B cell (primary cell): Measurements from ENCODE around the gene ZNF804A. TPM values are rescaled to one million over a fixed set of nuclear protein-coding genes. Genes with fewer than 3 reads are reported as not detected.

Source experiments
- ATAC-seq: fragments of 200-7000 bp; cut with Tn5 transposase; one replicate; pipeline ENCODE4 v1.10.0; 2021; ENCODE audit warnings: low read depth, mild to moderate bottlenecking, moderate number of reproducible peaks, moderate library complexity
- CTCF ChIA-PET: fragments of 350-600 bp; sonication (Branson Sonifier 250); formaldehyde crosslinking; loops from one replicate; lab custom pipeline; 2021; ENCODE audit warnings: antibody characterized with exemption, inconsistent platforms; lab: Charles Lee
- POLR2A ChIA-PET: fragments of 350-600 bp; sonication (Branson Sonifier 250); formaldehyde crosslinking; loops from one replicate; lab custom pipeline; 2021; ENCODE audit warnings: antibody characterized with exemption; lab: Charles Lee
- DNase-seq: peaks from one replicate; pipeline ENCODE4 v3.0.0; 2013
- H2AFZ ChIP-seq: 2 replicates; pipeline ENCODE4 v1.6.1; 2012; ENCODE audit warnings: mild to moderate bottlenecking, low read depth, low read length; ENCODE audit not compliant: insufficient read depth, poor library complexity, severe bottlenecking
- H3K27ac ChIP-seq, 2 donors: 1 replicate in 1 of 2; 2 replicates in 1 of 2; pipeline ENCODE4 v1.5.1; 2012 to 2013; ENCODE audit warnings: low read length in 2 of 2, mild to moderate bottlenecking in 2 of 2, moderate library complexity in 1 of 2
- H3K27me3 ChIP-seq, 4 experiments: fragments of 200-600 bp in 1 of 4; sonication (generic) in 1 of 4; replicated peaks in 1 of 4; 1 replicate in 2 of 4; 2 replicates in 2 of 4; pipeline versions ENCODE4 v1.6.1 to v1.7.0; 2013 to 2016; ENCODE audit warnings: low read length in 3 of 4, mild to moderate bottlenecking in 2 of 4, mixed read lengths in 1 of 4, moderate library complexity in 1 of 4; ENCODE audit not compliant: insufficient read depth in 4 of 4, control insufficient read depth in 3 of 4; ENCODE audit errors: control extremely low read depth in 1 of 4
- H3K36me3 ChIP-seq, 2 experiments: replicated peaks in 1 of 2; 1 replicate in 1 of 2; 2 replicates in 1 of 2; pipeline versions ENCODE4 v1.6.1 to v1.7.1; 2013; ENCODE audit warnings: low read length in 1 of 2; ENCODE audit not compliant: insufficient read depth in 2 of 2, control insufficient read depth in 1 of 2; ENCODE audit errors: control extremely low read depth in 1 of 2, extremely low read depth in 1 of 2
- H3K4me1 ChIP-seq, 2 donors: fragments of 200-600 bp in 1 of 2; sonication (generic) in 1 of 2; 1 replicate in 1 of 2; 2 replicates in 1 of 2; pipeline versions ENCODE4 v1.5.1 to v1.6.1; 2013 to 2017; ENCODE audit warnings: low read length in 2 of 2; ENCODE audit not compliant: control insufficient read depth in 2 of 2, insufficient read depth in 2 of 2
- H3K4me2 ChIP-seq: replicated peaks from 2 replicates; pipeline ENCODE3; 2012; ENCODE audit warnings: mild to moderate bottlenecking, low read depth, low read length; ENCODE audit not compliant: poor library complexity, severe bottlenecking
- H3K4me3 ChIP-seq, 5 experiments: fragments of 200-600 bp in 1 of 5; sonication (generic) in 1 of 5; 1 replicate in 3 of 5; 2 replicates in 2 of 5; pipeline versions ENCODE4 v1.5.1 to v1.7.0; 2011 to 2016; ENCODE audit warnings: low read length in 4 of 5, mild to moderate bottlenecking in 4 of 5, low read depth in 2 of 5, control low read depth in 1 of 5, moderate library complexity in 1 of 5; ENCODE audit not compliant: insufficient read depth in 1 of 5; ENCODE audit errors: control extremely low read depth in 1 of 5, extremely low read depth in 1 of 5
- H3K79me2 ChIP-seq: fragments of 200-600 bp; sonication (generic); one replicate; pipeline ENCODE4 v1.6.0; 2016; ENCODE audit warnings: low read length; ENCODE audit not compliant: control insufficient read depth, insufficient read depth
- H3K9ac ChIP-seq: fragments of 200-600 bp; sonication (generic); 2 replicates; pipeline ENCODE4 v1.6.1; 2017; ENCODE audit warnings: mild to moderate bottlenecking, low read length, moderate library complexity
- H3K9me3 ChIP-seq, 3 donors: one replicate each; pipeline versions ENCODE4 v1.6.1 to v1.7.1; 2013; ENCODE audit warnings: low read length in 2 of 3; ENCODE audit not compliant: control insufficient read depth in 2 of 3, insufficient read depth in 1 of 3; ENCODE audit errors: control extremely low read depth in 1 of 3
- H4K20me1 ChIP-seq: 2 replicates; pipeline ENCODE4 v1.6.0; 2012; ENCODE audit warnings: mild to moderate bottlenecking, low read length; ENCODE audit not compliant: insufficient read depth, control insufficient read depth, poor library complexity, severe bottlenecking
- H3K27ac Mint-ChIP-seq: one replicate; pipeline ENCODE4 v1.8.0; 2021; ENCODE audit warnings: mixed read lengths
- H3K27me3 Mint-ChIP-seq: one replicate; pipeline ENCODE4 v1.8.0; 2021; ENCODE audit warnings: mixed read lengths
- H3K4me1 Mint-ChIP-seq: one replicate; pipeline ENCODE4 v1.8.0; 2021; ENCODE audit warnings: mixed read lengths
- H3K4me3 Mint-ChIP-seq: one replicate; pipeline ENCODE4 v1.8.0; 2021; ENCODE audit warnings: mixed read lengths
- H3K9me3 Mint-ChIP-seq: one replicate; pipeline ENCODE4 v1.8.0; 2022; ENCODE audit warnings: mixed read lengths; ENCODE audit not compliant: insufficient read depth
- CTCF ChIP-seq: fragments of 200-600 bp; IDR thresholded peaks from one replicate; pipeline ENCODE4 v1.8.0; 2022; ENCODE audit warnings: antibody characterized with exemption, mild to moderate bottlenecking
- EZH2 ChIP-seq: IDR thresholded peaks from 2 replicates; pipeline ENCODE4 v1.6.1; 2012; ENCODE audit warnings: borderline replicate concordance, low read depth, mild to moderate bottlenecking, moderate library complexity, low read length; ENCODE audit not compliant: insufficient read depth, poor library complexity, severe bottlenecking
- WGBS: methylation state at CpG from one replicate; pipeline ENCODE4 v1.1.5; 2013; ENCODE audit warnings: missing lambda C conversion rate; ENCODE audit not compliant: insufficient coverage; 5-methylcytosine and 5-hydroxymethylcytosine counted together
- intact Hi-C: fragments of 100-400 bp; cut with micrococcal nuclease; formaldehyde crosslinking; loops from one replicate; pipeline ENCODE4 v1.10.0; 2022
- polyA plus RNA-seq: library from polyadenylated mRNA; depleted of rRNA; stranded (reverse); fragments of >200 nt; gene quantifications from 2 replicates; pipeline ENCODE4 v1.2.3, GENCODE V29; 2012
- total RNA-seq, 2 donors: library from RNA; stranded (reverse); fragments of 120-200 nt in 1 of 2; gene quantifications; 1 replicate in 1 of 2; 2 replicates in 1 of 2; pipeline versions ENCODE4 v1.2.3 to v1.2.4, GENCODE V29; 2013 to 2022

ZNF804A gene
- total and polyA plus RNA-seq, 2 donors (not counting 1 experiment from before 2014, with no cell fraction given): 1.2 to 2.4 TPM

DNA sequence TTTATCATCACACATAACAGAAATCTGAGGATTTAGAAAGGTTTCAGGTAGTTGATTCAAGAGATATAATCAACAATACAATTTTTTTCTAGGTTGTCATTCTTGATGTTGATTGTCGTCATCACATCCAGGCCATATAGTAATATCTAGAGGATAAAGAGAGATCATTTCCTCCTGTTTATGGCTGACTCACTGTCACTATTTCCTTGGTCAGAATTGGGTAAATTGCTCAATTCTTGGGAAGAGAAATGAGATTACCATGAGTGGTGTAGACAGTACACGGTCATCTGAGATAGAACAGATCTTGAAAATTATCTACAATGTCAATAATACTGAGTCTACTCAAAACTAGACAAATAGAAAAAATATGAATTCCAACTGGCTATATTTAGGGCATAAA lies 78.8 kb downstream of the ZNF804A start:
- H3K9me3 Mint-ChIP-seq: no peaks in the 10 kb centered on the region
- DNase-seq (no peak), ATAC-seq (no peak)
- H3K27me3 ChIP-seq: no peaks in the 10 kb centered on the region
- no peak overlapping the region for H2AFZ ChIP-seq
- WGBS: no CpG with 5 or more reads among the region's 2 CpGs
- no peak overlapping the region for H3K9ac ChIP-seq
- no peaks in the 10 kb centered on the region for H4K20me1 ChIP-seq
- H3K4me1 Mint-ChIP-seq: no peaks in the 10 kb centered on the region
- peaks cover 0 to 17% (median 0%) of the 10 kb centered on the region in 3 donors for H3K9me3 ChIP-seq
- intact Hi-C loops: no loop called here
- CTCF ChIA-PET: no interaction called here
- no peaks in the 10 kb centered on the region for H3K36me3 ChIP-seq
- H3K4me3 ChIP-seq: no peak overlapping the region
- H3K27me3 Mint-ChIP-seq: no peaks in the 10 kb centered on the region
- no peak overlapping the region for H3K4me2 ChIP-seq
- H3K27ac ChIP-seq: no peak overlapping the region
- no peak for TF ChIP-seq CTCF
- no peak for TF ChIP-seq EZH2
- no peaks in the 10 kb centered on the region for H3K79me2 ChIP-seq
- no peak overlapping the region for H3K4me3 Mint-ChIP-seq
- POLR2A ChIA-PET: no interaction called here
- no peak overlapping the region for H3K27ac Mint-ChIP-seq
- no peaks in the 10 kb centered on the region for H3K4me1 ChIP-seq

- TF ChIP-seq EZH2 (no peak), CTCF (no peak)
- Mint-ChIP-seq H3K4me3 (no peak overlapping the region), H3K4me1 (no peaks in the 10 kb centered on the region), H3K27me3 (no peaks in the 10 kb centered on the region), H3K27ac (no peak overlapping the region), H3K9me3 (no peaks in the 10 kb centered on the region)
- H3K4me3 ChIP-seq: no peak overlapping the region
- no peak overlapping the region for H3K27ac ChIP-seq
- DNase-seq: no peak
- H3K9me3 ChIP-seq: peaks cover 0 to 17% (median 0%) of the 10 kb centered on the region in 3 donors
- H3K27me3 ChIP-seq: no peaks in the 10 kb centered on the region
- intact Hi-C loops: no loop called here
- no peak overlapping the region for H2AFZ ChIP-seq
- H4K20me1 ChIP-seq: no peaks in the 10 kb centered on the region
- no peaks in the 10 kb centered on the region for H3K79me2 ChIP-seq
- H3K4me1 ChIP-seq: no peaks in the 10 kb centered on the region
- POLR2A ChIA-PET: no interaction called here
- no peak overlapping the region for H3K4me2 ChIP-seq
- WGBS: 92% methylated on average over 6 of the region's 7 CpGs
- ATAC-seq: no peak
- H3K9ac ChIP-seq: no peak overlapping the region
- no peaks in the 10 kb centered on the region for H3K36me3 ChIP-seq
- CTCF ChIA-PET: no interaction called here
Observed at GRCh38 chr2:184679219-184680018, 81.1 kb downstream of the ZNF804A start.
